ENCODE data around the gene CLDN15.
"Not testable (repeated sequence)": the region's sequence is repeated elsewhere in the genome, so short reads cannot be mapped to it uniquely, and the experiment has no call there.

Gene CLDN15

DNA sequence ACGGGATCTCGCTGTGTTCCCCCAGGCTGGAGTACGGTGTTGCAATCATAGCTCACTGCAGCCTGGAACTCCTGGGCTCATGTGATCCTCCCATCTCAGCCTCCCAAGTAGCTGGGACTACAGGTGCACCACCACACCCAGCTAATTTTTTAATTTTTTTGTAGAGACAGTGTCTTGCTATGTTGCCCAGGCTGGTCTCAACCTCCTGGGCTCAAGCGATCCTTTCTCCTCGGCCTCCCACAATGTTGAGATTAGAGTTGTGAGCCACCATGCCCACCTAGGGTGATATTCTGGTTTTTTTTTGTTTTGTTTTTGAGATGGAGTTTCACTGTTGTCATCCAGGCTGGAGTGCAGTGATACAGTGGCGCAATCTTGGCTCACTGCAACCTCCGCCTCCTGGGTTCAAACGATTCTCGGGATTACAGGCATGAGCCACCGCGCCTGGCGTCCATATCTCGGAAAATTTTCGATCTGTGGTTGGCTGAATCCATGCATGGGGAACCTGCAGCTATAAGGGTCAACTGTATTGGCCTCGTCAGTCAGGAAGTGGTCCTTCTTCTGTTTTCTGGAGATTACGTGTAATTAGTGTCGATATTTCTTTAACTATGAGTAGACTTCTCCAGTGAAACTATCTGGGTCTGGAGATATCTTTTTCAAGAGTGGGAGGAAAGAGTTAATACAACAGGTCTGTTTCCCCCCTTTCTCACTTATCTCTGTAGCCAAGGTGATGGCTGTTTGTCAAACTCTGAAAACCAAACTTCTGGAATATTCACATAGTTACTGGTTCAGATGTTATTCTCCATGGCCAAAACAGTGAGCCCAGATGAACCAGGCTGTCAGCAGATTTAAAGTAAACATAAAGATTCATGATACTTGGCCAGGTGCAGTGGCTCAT lies 28.3 kb upstream of the CLDN15 start:
- Histone ChIP-seq H3K36me3 (ENCODE audit: control insufficient read depth, insufficient read depth, low read length) (no peaks in the 10 kb centered on the region), H3K4me3 (ENCODE audit: insufficient read depth, low read depth, low read length) (no peak overlapping the region), H3K4me1 (ENCODE audit: control insufficient read depth, insufficient read depth, low read length) (no peaks in the 10 kb centered on the region), H3K27ac (ENCODE audit: insufficient read depth, low read depth, low read length, poor library complexity, severe bottlenecking) (no peak overlapping the region), H3K9me3 (ENCODE audit: control insufficient read depth, low read length) (no peaks in the 10 kb centered on the region), H3K27me3 (ENCODE audit: control insufficient read depth, insufficient read depth, low read length, poor library complexity, severe bottlenecking) (no peaks in the 10 kb centered on the region)
- WGBS, 2 experiments = 88 to 93% methylated on average over 17 of the region's 17 CpGs

- not testable (repeated sequence) for H3K27ac ChIP-seq (ENCODE audit: insufficient read depth, low read depth, low read length, poor library complexity, severe bottlenecking); H3K27me3 ChIP-seq (ENCODE audit: control insufficient read depth, insufficient read depth, low read length, poor library complexity, severe bottlenecking); H3K9me3 ChIP-seq (ENCODE audit: control insufficient read depth, low read length); H3K4me3 ChIP-seq (ENCODE audit: insufficient read depth, low read depth, low read length); H3K36me3 ChIP-seq (ENCODE audit: control insufficient read depth, insufficient read depth, low read length); H3K4me1 ChIP-seq (ENCODE audit: control insufficient read depth, insufficient read depth, low read length)
- WGBS, 2 experiments = 78 to 88% methylated on average over 6 of the region's 6 CpGs
Observed at GRCh38 chr7:101264102-101264706, 26.6 kb upstream of the CLDN15 start.

DNA sequence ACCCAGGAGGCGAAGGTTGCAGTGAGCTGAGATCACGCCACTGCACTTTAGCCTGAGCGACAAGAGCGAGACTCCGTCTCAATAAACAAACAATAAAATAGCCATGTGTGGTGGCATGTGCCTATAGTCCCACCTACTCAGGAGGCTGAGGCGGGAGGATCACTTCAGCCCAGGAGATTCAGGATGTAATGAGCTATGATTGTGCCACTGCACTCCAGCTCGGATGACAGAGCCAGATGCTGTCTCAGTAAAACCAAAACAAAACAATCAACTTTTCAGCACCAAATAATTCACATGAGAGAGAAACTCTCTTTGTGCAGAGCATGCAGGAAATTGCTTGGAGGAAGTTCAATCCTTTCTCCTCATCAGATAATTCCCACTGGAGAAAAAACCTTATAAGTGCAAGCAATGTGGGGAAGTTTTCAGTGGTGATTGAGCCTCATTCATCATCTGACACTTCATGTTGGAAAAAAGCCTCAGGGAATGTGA lies 20.7 kb upstream of the CLDN15 start:
- WGBS, 2 experiments = 86 to 94% methylated on average over 7 of the region's 7 CpGs

DNA sequence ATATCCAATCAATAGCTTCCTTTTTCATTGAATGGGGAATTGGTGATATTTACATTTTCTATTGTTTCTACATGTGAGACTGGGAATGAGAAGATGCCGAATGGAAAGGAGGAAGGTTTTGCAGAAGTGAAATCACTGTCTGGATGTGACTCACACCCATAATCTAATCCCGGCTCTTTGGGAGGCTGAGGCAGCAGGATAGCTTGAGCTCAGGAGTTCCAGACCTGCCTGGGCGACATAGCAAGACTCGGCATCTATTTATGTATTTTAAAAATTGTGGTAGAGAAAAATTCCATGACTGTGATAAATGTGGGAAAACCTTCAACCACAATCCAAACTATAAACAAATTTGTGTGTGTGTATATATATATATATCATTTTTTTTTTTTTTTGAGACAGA lies 18.2 kb upstream of the CLDN15 start:
- Histone ChIP-seq H3K4me1 (ENCODE audit: control insufficient read depth, insufficient read depth, low read length) (peaks cover 5% of the 10 kb centered on the region), H3K27ac (ENCODE audit: insufficient read depth, low read depth, low read length, poor library complexity, severe bottlenecking) (no peak overlapping the region), H3K4me3 (ENCODE audit: insufficient read depth, low read depth, low read length) (no peak overlapping the region), H3K27me3 (ENCODE audit: control insufficient read depth, insufficient read depth, low read length, poor library complexity, severe bottlenecking) (no peaks in the 10 kb centered on the region), H3K36me3 (ENCODE audit: control insufficient read depth, insufficient read depth, low read length) (no peaks in the 10 kb centered on the region), H3K9me3 (ENCODE audit: control insufficient read depth, low read length) (no peaks in the 10 kb centered on the region)
- 84 to 91% methylated on average over 2 to 4 of the region's 4 CpGs for WGBS, 2 experiments

More for the DNA sequence above, 20.7 kb upstream of the CLDN15 start:
- Histone ChIP-seq H3K4me1 (ENCODE audit: control insufficient read depth, insufficient read depth, low read length) (no peaks in the 10 kb centered on the region), H3K4me3 (ENCODE audit: insufficient read depth, low read depth, low read length) (no peak overlapping the region), H3K27me3 (ENCODE audit: control insufficient read depth, insufficient read depth, low read length, poor library complexity, severe bottlenecking) (no peaks in the 10 kb centered on the region), H3K36me3 (ENCODE audit: control insufficient read depth, insufficient read depth, low read length) (no peaks in the 10 kb centered on the region), H3K27ac (ENCODE audit: insufficient read depth, low read depth, low read length, poor library complexity, severe bottlenecking) (no peak overlapping the region), H3K9me3 (ENCODE audit: control insufficient read depth, low read length) (no peaks in the 10 kb centered on the region)

GRCh38 chr7:101253199-101253598 lies 15.6 kb upstream of the CLDN15 start:
- not testable (repeated sequence) for H3K27ac ChIP-seq (ENCODE audit: insufficient read depth, low read depth, low read length, poor library complexity, severe bottlenecking); H3K36me3 ChIP-seq (ENCODE audit: control insufficient read depth, insufficient read depth, low read length); H3K9me3 ChIP-seq (ENCODE audit: control insufficient read depth, low read length); H3K27me3 ChIP-seq (ENCODE audit: control insufficient read depth, insufficient read depth, low read length, poor library complexity, severe bottlenecking); H3K4me3 ChIP-seq (ENCODE audit: insufficient read depth, low read depth, low read length); H3K4me1 ChIP-seq (ENCODE audit: control insufficient read depth, insufficient read depth, low read length)
- 91 to 95% methylated on average over 5 of the region's 5 CpGs for WGBS, 2 experiments

DNA sequence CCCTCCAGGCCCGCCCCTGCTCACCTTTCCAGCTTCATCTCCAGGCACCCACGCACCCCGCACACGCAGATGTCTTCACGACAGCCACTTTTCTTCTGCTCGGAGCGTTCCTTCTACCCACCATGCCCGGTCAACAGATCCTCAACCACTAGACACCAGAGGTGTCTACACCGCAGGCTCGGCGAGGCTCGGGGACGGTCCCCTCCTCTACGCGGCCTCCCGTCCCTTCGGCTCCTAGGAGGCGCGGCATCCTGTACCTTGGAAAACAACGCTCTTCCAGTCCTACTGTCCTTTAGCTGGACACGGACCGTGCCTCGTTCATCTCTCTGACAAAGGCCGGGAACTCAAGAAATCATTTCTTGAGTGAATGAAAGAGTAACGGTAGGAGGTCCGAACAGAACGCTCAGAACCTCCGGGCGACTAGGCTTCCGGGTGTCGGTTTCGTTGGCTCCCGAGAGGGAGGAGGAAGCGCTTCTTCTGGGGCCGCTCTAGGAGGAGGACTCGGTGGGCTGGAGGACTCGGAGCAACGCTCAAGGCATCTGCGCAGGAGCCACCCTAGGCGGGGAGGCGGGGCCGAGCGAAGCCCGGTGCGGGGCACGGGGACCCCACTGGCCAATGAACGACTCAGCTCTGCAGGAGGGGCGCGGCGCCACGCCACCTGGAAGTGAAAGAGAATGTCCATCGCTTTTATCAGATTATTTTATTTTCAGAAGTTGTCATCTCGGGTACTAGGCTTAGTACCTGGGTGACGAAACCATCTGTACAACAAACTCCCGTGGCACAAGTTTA lies 14.5 kb upstream of the CLDN15 start:
- H3K36me3 ChIP-seq (ENCODE audit: control insufficient read depth, insufficient read depth, low read length) = no peaks in the 10 kb centered on the region
- H3K27me3 ChIP-seq (ENCODE audit: control insufficient read depth, insufficient read depth, low read length, poor library complexity, severe bottlenecking) = no peaks in the 10 kb centered on the region
- no peaks in the 10 kb centered on the region for H3K9me3 ChIP-seq (ENCODE audit: control insufficient read depth, low read length)
- no peak overlapping the region for H3K27ac ChIP-seq (ENCODE audit: insufficient read depth, low read depth, low read length, poor library complexity, severe bottlenecking)
- peaks cover 5% of the 10 kb centered on the region for H3K4me1 ChIP-seq (ENCODE audit: control insufficient read depth, insufficient read depth, low read length)
- peak overlapping the region; percentile 85 for H3K4me3 ChIP-seq (ENCODE audit: insufficient read depth, low read depth, low read length)
- WGBS, 2 experiments = 2% methylated on average over 55 of the region's 55 CpGs

DNA sequence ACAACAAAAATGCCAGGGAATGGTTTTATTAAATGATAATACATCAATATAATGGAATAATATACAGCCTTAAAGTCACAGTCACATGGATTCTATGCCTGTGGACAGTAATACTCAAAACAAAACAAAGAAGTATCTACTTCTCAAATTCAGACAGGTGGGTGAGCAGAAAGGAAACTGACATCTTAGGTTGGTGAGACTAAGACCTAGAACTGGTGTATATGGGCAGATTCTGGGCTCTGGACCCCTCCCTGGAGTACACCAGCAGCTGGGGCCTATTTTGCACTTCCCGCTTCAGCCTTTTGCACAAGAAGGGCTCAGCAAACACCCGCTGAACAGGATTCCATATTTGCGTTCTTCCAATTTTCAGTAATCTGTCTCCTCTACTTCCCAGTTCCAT lies 12.7 kb upstream of the CLDN15 start:
- Histone ChIP-seq H3K4me1 (ENCODE audit: control insufficient read depth, insufficient read depth, low read length) (peaks cover 5% of the 10 kb centered on the region), H3K27ac (ENCODE audit: insufficient read depth, low read depth, low read length, poor library complexity, severe bottlenecking) (no peak overlapping the region), H3K27me3 (ENCODE audit: control insufficient read depth, insufficient read depth, low read length, poor library complexity, severe bottlenecking) (no peaks in the 10 kb centered on the region), H3K4me3 (ENCODE audit: insufficient read depth, low read depth, low read length) (no peak overlapping the region), H3K9me3 (ENCODE audit: control insufficient read depth, low read length) (no peaks in the 10 kb centered on the region), H3K36me3 (ENCODE audit: control insufficient read depth, insufficient read depth, low read length) (no peaks in the 10 kb centered on the region)
- 95 to 97% methylated on average over 3 of the region's 3 CpGs for WGBS, 2 experiments

DNA sequence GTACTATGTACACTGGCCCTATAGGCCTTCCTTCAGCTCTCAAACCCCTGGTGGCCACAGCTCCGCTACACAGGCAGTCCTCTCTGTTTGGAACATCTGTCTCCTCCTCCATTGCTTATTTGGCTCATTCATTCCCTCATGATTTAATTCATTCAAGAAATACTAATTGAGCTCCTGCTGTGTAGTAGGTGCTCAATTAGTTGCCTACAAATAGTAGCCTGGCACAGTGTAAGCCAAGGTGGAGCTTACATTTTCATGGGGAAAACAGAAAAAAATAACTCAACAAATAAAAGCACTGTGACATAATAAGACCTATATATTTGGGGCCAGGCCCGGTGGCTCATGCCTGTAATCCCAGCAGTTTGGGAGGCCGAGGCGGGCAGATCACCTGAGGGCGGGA lies 10.7 kb upstream of the CLDN15 start:
- 89% methylated on average over 5 of the region's 5 CpGs for WGBS, 2 experiments
- Histone ChIP-seq H3K4me1 (ENCODE audit: control insufficient read depth, insufficient read depth, low read length) (peaks cover 5% of the 10 kb centered on the region), H3K4me3 (ENCODE audit: insufficient read depth, low read depth, low read length) (no peak overlapping the region), H3K27me3 (ENCODE audit: control insufficient read depth, insufficient read depth, low read length, poor library complexity, severe bottlenecking) (no peaks in the 10 kb centered on the region), H3K36me3 (ENCODE audit: control insufficient read depth, insufficient read depth, low read length) (no peaks in the 10 kb centered on the region), H3K9me3 (ENCODE audit: control insufficient read depth, low read length) (no peaks in the 10 kb centered on the region), H3K27ac (ENCODE audit: insufficient read depth, low read depth, low read length, poor library complexity, severe bottlenecking) (no peak overlapping the region)

DNA sequence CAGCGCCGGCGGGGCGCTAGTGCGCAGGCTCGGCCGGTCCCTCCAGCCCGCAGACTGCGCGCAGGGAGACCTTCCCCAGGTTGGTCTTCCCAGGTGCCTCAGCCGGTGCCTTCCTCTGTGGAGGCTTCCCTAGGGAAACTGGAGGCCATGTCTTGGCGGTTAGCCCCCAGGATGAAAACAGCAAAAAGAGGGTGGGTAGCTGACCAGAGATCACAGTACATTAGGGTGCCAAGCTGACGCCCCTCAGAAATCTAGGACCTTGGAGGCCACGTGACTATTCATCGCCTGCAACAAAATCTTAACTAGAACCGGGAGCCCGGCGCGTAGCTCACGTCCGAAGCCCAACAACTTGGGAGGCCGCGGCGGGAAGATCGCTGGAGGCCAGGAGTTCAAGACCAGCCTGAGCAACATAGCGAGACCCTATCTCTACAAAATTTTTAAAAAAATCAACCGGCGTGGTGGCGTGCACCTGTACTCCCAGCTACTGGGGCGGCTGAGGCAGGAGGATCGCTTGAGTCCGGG lies 7.6 kb upstream of the CLDN15 start:
- H3K9me3 ChIP-seq (ENCODE audit: control insufficient read depth, low read length) = no peaks in the 10 kb centered on the region
- H3K27ac ChIP-seq (ENCODE audit: insufficient read depth, low read depth, low read length, poor library complexity, severe bottlenecking) = no peak overlapping the region
- H3K4me3 ChIP-seq (ENCODE audit: insufficient read depth, low read depth, low read length) = peak overlapping the region; percentile 100
- no peaks in the 10 kb centered on the region for H3K36me3 ChIP-seq (ENCODE audit: control insufficient read depth, insufficient read depth, low read length)
- WGBS, 2 experiments = 53 to 55% methylated on average over 32 of the region's 32 CpGs
- no peaks in the 10 kb centered on the region for H3K4me1 ChIP-seq (ENCODE audit: control insufficient read depth, insufficient read depth, low read length)
- H3K27me3 ChIP-seq (ENCODE audit: control insufficient read depth, insufficient read depth, low read length, poor library complexity, severe bottlenecking) = no peaks in the 10 kb centered on the region

Measured in ectodermal cell (in vitro differentiated cells).